GM18520 (cell line): ENCODE data around the gene MTF1.

Experiments used
- ATAC-seq: cut with Tn5 transposase; IDR thresholded peaks from one replicate; pipeline ENCODE4 v1.9.1; 2021; ENCODE audit not compliant: unreplicated experiment

The MTF1 gene

GRCh38 chr1:37831809-37832208 lies 27.6 kb downstream of the MTF1 start:
- no peak for ATAC-seq

GRCh38 chr1:37831109-37831508 lies 28.3 kb downstream of the MTF1 start:
- ATAC-seq = no peak

GRCh38 chr1:37828410-37829074 lies 30.9 kb downstream of the MTF1 start:
- no peak for ATAC-seq

GRCh38 chr1:37825506-37825905 lies 33.9 kb downstream of the MTF1 start:
- ATAC-seq = no peak

- ATAC-seq = no peak
Observed at GRCh38 chr1:37824001-37824400, 35.4 kb downstream of the MTF1 start.

GRCh38 chr1:37822906-37823815 lies 36.2 kb downstream of the MTF1 start:
- no peak for ATAC-seq

GRCh38 chr1:37821481-37821880 lies 37.9 kb downstream of the MTF1 start:
- ATAC-seq = no peak

GRCh38 chr1:37817481-37817880 lies 41.9 kb downstream of the MTF1 start:
- no peak for ATAC-seq

- no peak for ATAC-seq
Observed at GRCh38 chr1:37814252-37814651, 45.1 kb downstream of the MTF1 start.

GRCh38 chr1:37813529-37814145 lies 45.8 kb downstream of the MTF1 start:
- no peak for ATAC-seq

GRCh38 chr1:37811027-37811655 lies 48.3 kb downstream of the MTF1 start:
- ATAC-seq = no peak

GRCh38 chr1:37809942-37810341 lies 49.5 kb downstream of the MTF1 start:
- ATAC-seq = no peak

- peak; percentile 26 for ATAC-seq
Observed at GRCh38 chr1:37808369-37809319, 50.7 kb downstream of the MTF1 start.

- ATAC-seq = peak; percentile 66
Observed at GRCh38 chr1:37807555-37808368, 51.6 kb downstream of the MTF1 start, which contains the start of the genes C1orf122 and YRDC. Gene C1orf122 (plus strand): TSS chr1:37807790. CDS start chr1:37808405, 615 bp downstream. Gene YRDC (minus strand): TSS chr1:37808208. CDS start chr1:37808180, 28 bp downstream.

- ATAC-seq = no peak
Observed at GRCh38 chr1:37807220-37807554, 52.2 kb downstream of the MTF1 start.

- no peak for ATAC-seq
Observed at GRCh38 chr1:37802439-37802838, 57.0 kb downstream of the MTF1 start.

GRCh38 chr1:37797750-37798345 lies 61.5 kb downstream of the MTF1 start:
- no peak for ATAC-seq

GRCh38 chr1:37795340-37796125 lies 63.9 kb downstream of the MTF1 start:
- ATAC-seq = no peak
